ENCODE results near the gene MGST3.
"Not testable (repeated sequence)": the region's sequence is repeated elsewhere in the genome, so short reads cannot be mapped to it uniquely, and the experiment has no call there.

MGST3 gene

GRCh38 chr1:165699577-165699976 is 68.5 kb downstream of the MGST3 start:
- no peak for TF ChIP-seq CTCF (IDR thresholded peaks at IDR 0.05)

DNA sequence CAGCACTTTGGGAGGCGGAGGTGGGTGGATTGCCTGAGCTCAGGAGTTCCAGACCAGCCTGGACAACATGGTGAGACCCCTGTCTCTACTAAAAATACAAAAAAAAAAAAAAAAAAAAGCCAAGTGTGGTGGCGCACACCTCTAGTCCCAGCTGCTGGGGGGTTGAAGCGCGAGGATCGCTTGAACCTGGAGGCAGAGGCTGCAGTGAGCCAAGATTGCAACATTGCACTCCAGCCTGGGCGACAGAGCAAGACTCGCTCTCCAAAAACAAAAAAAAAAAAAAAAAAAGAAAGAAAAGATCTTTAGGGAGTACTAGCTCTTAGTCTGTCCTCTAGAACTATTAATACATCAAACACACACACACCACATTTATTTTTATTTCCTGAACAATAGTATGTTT is 70.9 kb downstream of the MGST3 start:
- not testable (repeated sequence) for H3K27ac ChIP-seq; DNase-seq (ENCODE audit: low spot score); H3K4me3 ChIP-seq

More at GRCh38 chr1:165699577-165699976, 68.5 kb downstream of the MGST3 start:
- Histone ChIP-seq H3K4me3 (no peak overlapping the region), H3K27ac (no peak overlapping the region)
- no peak for DNase-seq (ENCODE audit: low spot score)

DNA sequence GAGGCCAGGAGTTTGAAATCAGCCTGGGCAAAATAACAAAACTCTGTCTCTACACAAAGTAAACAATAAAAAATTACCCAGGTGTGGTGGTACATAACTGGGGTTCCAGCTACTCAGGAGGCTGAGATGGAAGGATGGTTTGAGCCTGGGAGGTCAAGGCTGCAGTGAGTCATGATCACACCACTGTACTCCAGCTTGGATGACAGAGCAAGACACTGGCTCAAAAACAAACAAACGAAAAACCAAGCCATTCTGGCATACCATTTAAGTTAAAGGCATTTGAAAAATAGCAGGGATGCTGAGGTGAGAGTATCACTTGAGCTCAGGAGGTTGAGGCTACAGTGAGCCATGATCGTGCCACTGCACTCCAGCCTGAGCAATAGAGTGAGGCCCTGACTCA is 72.6 kb downstream of the MGST3 start:
- DNase-seq (ENCODE audit: low spot score), result no peak
- no peak for TF ChIP-seq CTCF (IDR thresholded peaks at IDR 0.05)
- Histone ChIP-seq H3K27ac (no peak overlapping the region), H3K4me3 (no peak overlapping the region)
